Skeletal muscle satellite cell (primary cell): ENCODE measurements around the gene CAVIN4.

Experiments used
- H3K27me3 ChIP-seq: 2 replicates; pipeline ENCODE4 v1.7.0; 2013; ENCODE audit warnings: low read length; ENCODE audit not compliant: control insufficient read depth, insufficient read depth
- H3K36me3 ChIP-seq: 2 replicates; pipeline ENCODE4 v1.7.0; 2013; ENCODE audit warnings: mild to moderate bottlenecking, control low read depth, low read length; ENCODE audit not compliant: insufficient read depth
- H3K4me1 ChIP-seq: 2 replicates; pipeline ENCODE4 v1.7.0; 2013; ENCODE audit warnings: low read length; ENCODE audit not compliant: control insufficient read depth, insufficient read depth
- H3K4me2 ChIP-seq: 2 replicates; pipeline ENCODE4 v1.7.0; 2013; ENCODE audit warnings: mild to moderate bottlenecking, low read length
- H3K4me3 ChIP-seq: 2 replicates; pipeline ENCODE4 v1.7.0; 2013; ENCODE audit warnings: low read length
- H3K9ac ChIP-seq: 2 replicates; pipeline ENCODE4 v1.7.0; 2013; ENCODE audit warnings: mild to moderate bottlenecking, low read depth, low read length, moderate library complexity
- H3K9me3 ChIP-seq: replicated peaks from 2 replicates; pipeline ENCODE4 v1.7.0; 2013; ENCODE audit warnings: mild to moderate bottlenecking, control low read depth, low read length

Gene CAVIN4

DNA sequence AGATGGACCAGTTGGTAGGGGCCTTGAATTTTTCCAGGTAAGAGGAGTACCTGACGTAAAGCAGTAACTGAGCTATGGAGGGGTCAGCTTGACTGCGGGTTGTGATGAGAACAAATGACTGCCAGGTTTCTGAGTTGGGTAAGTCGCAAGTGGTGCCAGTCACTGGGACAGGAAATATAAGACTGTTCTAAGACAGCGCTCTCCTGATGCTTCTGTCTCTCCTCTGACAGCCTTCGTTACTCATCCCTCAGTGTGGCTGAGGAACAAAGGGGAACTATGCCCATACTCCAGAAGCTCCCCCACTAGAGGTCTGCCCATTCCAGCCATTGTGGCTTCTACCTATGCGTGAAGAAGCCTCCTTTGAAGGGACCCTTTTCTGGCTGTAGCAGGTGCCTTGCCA is 13.3 kb downstream of the CAVIN4 start:
- Histone ChIP-seq H3K4me3 (no peak overlapping the region), H3K4me2 (no peak overlapping the region), H3K36me3 (no peaks in the 10 kb centered on the region)

DNA sequence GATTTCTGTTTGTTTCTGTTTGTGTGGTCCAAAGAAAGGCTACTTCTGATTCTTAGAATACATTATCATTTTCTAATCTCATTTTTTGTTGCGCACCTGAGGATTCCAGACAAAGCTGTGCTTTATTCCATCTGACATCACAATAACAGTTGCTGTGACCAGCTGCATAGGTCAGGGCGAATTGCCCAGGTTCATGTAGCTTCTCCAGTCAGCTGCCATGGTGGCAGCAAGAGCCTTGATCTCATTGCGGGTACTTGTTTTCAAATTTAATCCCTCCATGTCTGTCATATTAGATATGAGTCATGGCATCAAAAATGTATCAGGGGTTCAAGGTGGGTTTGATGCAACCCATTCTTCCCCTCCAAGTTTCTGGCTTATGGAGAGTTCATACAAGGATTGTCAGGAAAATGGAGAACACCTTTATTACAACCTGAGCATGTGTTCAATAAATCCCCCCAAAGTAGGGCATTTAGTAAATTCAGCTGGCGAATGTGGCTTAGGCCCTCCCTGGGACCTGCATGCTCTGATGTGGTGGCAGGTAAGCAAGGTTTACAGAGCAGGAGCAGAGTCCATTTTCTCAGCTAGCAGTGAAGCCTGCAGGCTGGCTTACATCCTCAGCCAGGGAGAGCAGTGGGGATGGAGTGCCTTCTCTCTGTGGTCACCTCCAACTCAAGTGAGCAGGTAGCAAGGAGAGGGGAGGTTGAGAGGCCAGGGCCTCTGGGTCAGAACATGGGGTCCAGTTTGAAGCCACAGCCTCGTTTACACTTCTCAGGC is 13.9 kb downstream of the CAVIN4 start:
- Histone ChIP-seq H3K9me3 (no peaks in the 10 kb centered on the region), H3K4me3 (no peak overlapping the region)

More for the DNA sequence above, 13.3 kb downstream of the CAVIN4 start:
- peaks cover 29% of the 10 kb centered on the region for H3K4me1 ChIP-seq
- no peak overlapping the region for H3K9ac ChIP-seq
- no peaks in the 10 kb centered on the region for H3K9me3 ChIP-seq
- no peaks in the 10 kb centered on the region for H3K27me3 ChIP-seq

DNA sequence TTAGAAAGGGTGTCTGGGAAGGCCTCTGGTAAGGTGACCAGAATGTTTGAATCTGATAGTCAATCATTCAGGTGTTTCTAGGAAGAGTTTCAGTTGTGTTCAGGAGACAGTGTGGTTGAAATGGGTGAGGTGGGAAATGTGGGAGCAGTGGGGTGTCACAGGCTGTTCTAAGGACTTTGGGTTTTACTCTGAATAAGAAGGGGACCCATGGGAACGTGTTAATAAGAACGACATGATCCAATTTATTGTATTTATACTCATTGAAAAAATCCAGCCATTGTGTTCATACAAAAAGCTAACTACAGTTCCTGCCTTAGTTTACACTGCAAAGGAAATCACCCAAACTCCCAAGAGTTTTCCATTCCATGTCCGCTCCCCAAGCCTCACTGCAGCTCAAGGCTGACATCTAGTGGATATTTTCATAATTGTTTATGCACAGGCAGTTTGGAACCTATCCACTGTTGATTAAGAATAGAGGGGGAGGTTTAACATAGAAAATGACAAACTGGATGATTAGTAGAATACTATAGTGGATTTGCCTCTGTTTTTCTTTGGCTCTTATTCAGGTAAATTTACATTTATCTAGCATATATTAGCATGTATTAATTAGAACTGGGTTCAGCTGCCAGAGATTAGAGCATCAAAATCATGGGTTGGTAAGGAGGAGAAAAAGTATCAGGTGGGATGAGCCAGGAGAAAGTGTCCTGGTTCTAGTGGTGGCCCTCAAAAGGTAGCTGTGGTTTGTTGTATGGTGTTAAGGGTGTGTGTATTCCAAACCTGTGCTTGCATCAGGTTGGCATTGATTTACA is 17.7 kb downstream of the CAVIN4 start:
- no peak overlapping the region for H3K4me2 ChIP-seq
- H3K4me3 ChIP-seq, result no peak overlapping the region
- H3K9me3 ChIP-seq, result no peaks in the 10 kb centered on the region
- H3K36me3 ChIP-seq, result no peaks in the 10 kb centered on the region
- H3K9ac ChIP-seq, result no peak overlapping the region
- H3K4me1 ChIP-seq, result peaks cover 11% of the 10 kb centered on the region
- peaks cover 5% of the 10 kb centered on the region for H3K27me3 ChIP-seq

More for the DNA sequence above, 13.9 kb downstream of the CAVIN4 start:
- Histone ChIP-seq H3K36me3 (no peaks in the 10 kb centered on the region), H3K27me3 (no peaks in the 10 kb centered on the region), H3K9ac (no peak overlapping the region), H3K4me1 (peaks cover 29% of the 10 kb centered on the region), H3K4me2 (no peak overlapping the region)

DNA sequence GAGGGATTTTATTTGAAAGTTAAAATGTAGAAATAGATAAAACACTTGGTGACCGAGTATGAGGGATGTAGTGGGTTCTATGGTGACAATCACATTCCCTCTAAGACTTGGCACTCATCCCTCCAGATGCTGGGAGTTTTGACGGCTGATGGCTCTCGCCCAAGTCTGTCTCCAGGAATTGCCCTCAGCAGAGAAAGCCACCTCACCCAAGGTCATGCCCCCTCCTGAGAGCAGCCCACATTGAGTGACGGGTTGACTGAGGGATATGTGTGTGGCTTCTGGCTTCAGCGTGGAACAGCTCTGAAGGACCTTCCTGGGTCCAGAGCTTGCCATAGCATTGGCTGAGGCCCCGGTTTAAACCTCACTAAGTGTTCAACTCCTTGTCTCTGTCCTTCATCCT is 19.4 kb downstream of the CAVIN4 start:
- no peaks in the 10 kb centered on the region for H3K36me3 ChIP-seq
- H3K4me3 ChIP-seq, result no peak overlapping the region
- H3K4me2 ChIP-seq, result no peak overlapping the region
- no peak overlapping the region for H3K9ac ChIP-seq
- H3K4me1 ChIP-seq, result peaks cover 6% of the 10 kb centered on the region
- peaks cover 5% of the 10 kb centered on the region for H3K27me3 ChIP-seq
- no peaks in the 10 kb centered on the region for H3K9me3 ChIP-seq

DNA sequence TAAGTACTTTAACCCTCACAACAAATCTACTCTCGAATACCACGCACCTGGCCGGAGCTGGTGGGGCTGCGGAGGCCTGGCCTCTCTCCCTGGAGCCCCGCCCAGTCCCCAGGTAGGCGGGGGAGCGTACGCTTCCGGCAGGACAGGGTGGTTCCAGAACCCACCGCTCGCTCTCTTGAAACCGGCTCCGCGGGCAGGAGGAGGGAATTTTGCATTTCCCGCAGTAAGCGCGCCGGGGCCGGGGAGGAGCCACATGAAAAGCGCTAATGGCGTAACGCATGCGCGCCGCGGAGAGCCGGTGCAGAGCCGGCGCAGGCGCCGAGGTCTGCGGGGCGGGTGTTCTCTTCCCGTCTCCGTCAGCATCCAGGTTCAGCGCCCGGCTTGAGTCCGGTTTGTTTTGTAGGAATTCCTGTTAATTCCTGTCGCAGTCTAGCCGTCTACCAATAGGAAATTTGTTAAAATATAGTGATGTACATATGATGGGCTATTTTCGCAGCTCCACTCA is 20.8 kb downstream of the CAVIN4 start:
- Histone ChIP-seq H3K9me3 (no peaks in the 10 kb centered on the region), H3K4me1 (peaks cover 6% of the 10 kb centered on the region), H3K36me3 (no peaks in the 10 kb centered on the region), H3K4me3 (peak overlapping the region; percentile 73), H3K4me2 (peak overlapping the region; percentile 82), H3K27me3 (peaks cover 5% of the 10 kb centered on the region), H3K9ac (peak overlapping the region; percentile 50)

DNA sequence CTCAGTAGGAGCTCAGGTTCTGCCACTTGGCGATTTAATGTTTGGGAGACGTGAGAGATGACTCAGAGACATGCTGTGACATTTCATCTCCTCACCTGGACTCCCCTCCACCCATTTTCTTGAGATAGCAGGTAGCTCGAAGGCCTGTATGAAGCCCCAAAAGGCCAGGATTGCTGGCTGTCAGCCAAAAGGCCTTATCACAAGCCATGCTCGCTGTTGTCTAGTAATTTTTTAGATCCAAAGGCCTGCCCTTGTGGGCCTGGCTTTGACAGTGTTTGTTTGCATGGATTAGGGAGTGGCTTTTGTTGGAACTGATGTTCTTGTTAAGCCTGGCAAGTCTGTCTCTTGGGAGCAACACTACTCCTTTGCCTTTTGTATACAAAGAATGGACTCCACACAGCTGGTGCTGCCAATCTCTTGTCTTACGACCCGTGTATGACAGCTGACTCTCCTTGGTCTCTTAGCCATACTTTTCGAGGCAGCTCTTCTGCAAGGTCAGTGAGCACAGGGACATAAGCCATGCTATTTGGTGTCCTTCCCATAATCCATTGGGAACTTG is 22.7 kb downstream of the CAVIN4 start:
- Histone ChIP-seq H3K4me1 (peaks cover 6% of the 10 kb centered on the region), H3K4me3 (no peak overlapping the region)

DNA sequence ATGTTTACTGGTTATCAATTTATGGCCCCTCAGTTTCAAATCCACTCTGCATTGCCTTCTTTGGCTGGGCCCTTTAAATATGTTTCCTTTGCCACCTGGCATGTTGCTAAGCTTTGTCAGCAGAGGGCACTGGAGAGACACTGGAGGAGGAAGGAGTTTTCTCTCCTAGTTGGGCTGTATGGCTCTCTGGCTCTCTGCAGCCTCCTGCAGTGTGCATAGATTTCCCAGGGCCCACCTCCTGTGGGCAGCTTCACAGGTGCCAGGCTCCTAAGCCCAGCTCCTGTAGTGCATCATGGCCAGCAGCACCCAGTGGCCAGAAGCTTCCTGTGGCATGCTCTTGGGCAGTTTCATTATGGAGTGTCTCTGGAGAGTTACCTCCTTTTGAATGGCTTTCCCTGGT is 23.3 kb downstream of the CAVIN4 start:
- Histone ChIP-seq H3K27me3 (peaks cover 5% of the 10 kb centered on the region), H3K4me1 (peaks cover 6% of the 10 kb centered on the region), H3K9ac (no peak overlapping the region), H3K36me3 (no peaks in the 10 kb centered on the region), H3K4me3 (no peak overlapping the region), H3K4me2 (no peak overlapping the region), H3K9me3 (no peaks in the 10 kb centered on the region)

More for the DNA sequence above, 22.7 kb downstream of the CAVIN4 start:
- peaks cover 5% of the 10 kb centered on the region for H3K27me3 ChIP-seq
- no peaks in the 10 kb centered on the region for H3K9me3 ChIP-seq
- no peak overlapping the region for H3K9ac ChIP-seq
- H3K4me2 ChIP-seq, result no peak overlapping the region
- H3K36me3 ChIP-seq, result no peaks in the 10 kb centered on the region

DNA sequence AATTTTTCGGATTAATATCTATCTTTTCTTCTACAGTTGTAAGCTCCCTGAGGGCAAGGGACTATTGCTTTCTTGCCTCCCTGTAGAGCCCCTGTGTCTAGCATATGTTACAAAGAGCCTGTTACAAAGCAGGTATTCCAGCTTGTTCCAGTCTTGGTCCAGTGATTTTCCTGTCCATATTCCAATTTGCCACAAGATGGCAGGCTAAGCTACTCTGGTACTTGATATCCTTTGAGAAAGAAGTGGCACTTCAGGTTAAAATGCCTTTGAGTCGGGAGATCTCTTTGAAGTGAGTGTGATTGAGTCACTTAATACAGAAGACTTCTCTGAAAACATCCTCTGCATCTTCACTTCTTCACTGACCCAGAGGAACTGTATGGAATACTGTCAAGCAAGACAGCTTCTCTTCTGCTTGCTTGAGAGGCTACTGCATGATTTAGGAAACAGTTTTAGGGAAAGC is 24.5 kb downstream of the CAVIN4 start:
- Histone ChIP-seq H3K4me3 (no peak overlapping the region), H3K4me1 (peaks cover 6% of the 10 kb centered on the region), H3K9me3 (no peaks in the 10 kb centered on the region), H3K36me3 (no peaks in the 10 kb centered on the region), H3K9ac (no peak overlapping the region), H3K4me2 (no peak overlapping the region), H3K27me3 (peaks cover 8% of the 10 kb centered on the region)

DNA sequence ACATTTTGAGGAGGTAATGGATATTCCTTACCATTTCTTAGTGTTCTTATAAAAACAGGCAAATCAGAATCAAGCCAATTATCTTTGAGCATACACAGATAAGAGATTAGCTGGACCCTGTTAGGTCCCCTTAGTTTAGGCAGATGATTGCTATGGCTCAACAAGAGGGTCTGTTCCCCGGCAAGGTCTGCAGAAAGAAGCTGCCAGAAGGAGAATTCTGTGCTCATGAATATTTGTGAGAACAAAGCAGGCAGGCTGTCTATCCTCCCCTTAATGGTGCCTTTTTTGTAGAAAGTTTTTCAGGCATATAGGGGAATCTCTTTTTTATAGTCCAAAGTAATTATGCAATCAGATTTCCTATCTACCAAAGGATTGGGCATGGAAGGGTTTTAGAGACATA is 27.5 kb downstream of the CAVIN4 start:
- Histone ChIP-seq H3K4me3 (no peak overlapping the region), H3K4me2 (no peak overlapping the region), H3K9me3 (no peaks in the 10 kb centered on the region), H3K36me3 (no peaks in the 10 kb centered on the region), H3K4me1 (no peaks in the 10 kb centered on the region), H3K27me3 (peaks cover 9% of the 10 kb centered on the region), H3K9ac (no peak overlapping the region)

DNA sequence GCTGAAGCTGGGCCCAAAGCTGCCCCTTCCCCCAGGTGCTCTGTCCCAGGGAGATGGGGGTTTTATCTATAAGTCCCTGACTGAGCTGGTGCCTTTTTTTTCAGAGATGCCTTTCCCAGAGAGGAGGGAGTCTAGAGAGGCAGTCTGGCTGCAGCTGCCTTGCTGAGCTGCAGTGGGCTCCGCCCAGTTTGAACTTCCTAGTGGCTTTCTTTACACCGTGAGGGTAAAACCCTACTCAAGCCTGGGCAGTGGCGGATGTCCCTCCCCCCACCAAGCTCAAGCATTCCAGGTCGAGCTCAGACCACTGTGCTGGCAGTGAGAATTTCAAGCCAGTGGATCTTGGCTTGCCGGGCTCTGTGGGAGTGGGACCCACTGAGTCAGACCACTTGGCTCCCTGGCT is 41.3 kb downstream of the CAVIN4 start:
- H3K4me1 ChIP-seq, result no peaks in the 10 kb centered on the region
- H3K4me3 ChIP-seq, result no peak overlapping the region
- no peak overlapping the region for H3K9ac ChIP-seq
- no peaks in the 10 kb centered on the region for H3K36me3 ChIP-seq
- H3K27me3 ChIP-seq, result no peaks in the 10 kb centered on the region
- no peaks in the 10 kb centered on the region for H3K9me3 ChIP-seq
- H3K4me2 ChIP-seq, result no peak overlapping the region

DNA sequence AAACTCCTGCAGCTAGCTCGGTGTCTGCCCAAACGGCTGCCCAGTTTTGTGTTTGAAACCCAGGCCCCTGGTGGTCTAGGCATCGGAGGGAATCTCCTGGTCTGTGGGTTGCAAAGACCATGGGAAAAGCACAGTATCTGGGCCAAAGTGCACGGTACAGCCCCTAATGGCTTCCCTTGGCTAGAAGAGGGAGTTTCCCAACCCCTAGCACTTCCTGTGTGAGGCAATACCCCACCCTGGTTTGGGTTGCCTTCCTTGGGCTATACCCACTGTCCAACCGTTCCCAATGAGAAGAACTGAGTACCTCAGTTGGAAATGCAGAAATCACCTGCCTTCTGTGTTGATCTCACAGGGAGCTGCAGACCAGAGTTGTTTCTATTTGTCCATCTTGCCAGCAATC is 41.8 kb downstream of the CAVIN4 start:
- Histone ChIP-seq H3K9ac (no peak overlapping the region), H3K4me2 (no peak overlapping the region), H3K27me3 (no peaks in the 10 kb centered on the region), H3K9me3 (no peaks in the 10 kb centered on the region), H3K4me1 (no peaks in the 10 kb centered on the region), H3K4me3 (no peak overlapping the region), H3K36me3 (no peaks in the 10 kb centered on the region)
